T-helper 2 cell treated with Interferon-gamma antibody and Interleukin-4, amounts not matched to agents 5 μg/mL and 100 μg/mL, for 36 hours (primary cell): ENCODE measurements around the gene OMA1.
A peak's percentile ranks its signal among the peaks of the same experiment; 100 is the strongest.

ENCODE experiments used
- DNase-seq: peaks from one replicate; pipeline ENCODE4 v3.0.0; 2021; ENCODE audit warnings: low spot score
- H3K27ac Mint-ChIP-seq: one replicate; pipeline ENCODE4 v1.8.0; 2021; ENCODE audit warnings: mild to moderate bottlenecking, mixed read lengths
- H3K27me3 Mint-ChIP-seq: one replicate; pipeline ENCODE4 v1.8.0; 2021; ENCODE audit warnings: low read depth, mixed read lengths
- H3K36me3 Mint-ChIP-seq: one replicate; pipeline ENCODE4 v1.8.0; 2021; ENCODE audit warnings: low read depth, mixed read lengths
- H3K4me1 Mint-ChIP-seq: one replicate; pipeline ENCODE4 v1.8.0; 2021; ENCODE audit warnings: low read depth, mixed read lengths
- H3K4me3 Mint-ChIP-seq: one replicate; pipeline ENCODE4 v1.8.0; 2022; ENCODE audit warnings: mild to moderate bottlenecking, moderate library complexity, mixed read lengths
- H3K9me3 Mint-ChIP-seq: one replicate; pipeline ENCODE4 v1.8.0; 2021; ENCODE audit warnings: mixed read lengths

Gene OMA1

DNA sequence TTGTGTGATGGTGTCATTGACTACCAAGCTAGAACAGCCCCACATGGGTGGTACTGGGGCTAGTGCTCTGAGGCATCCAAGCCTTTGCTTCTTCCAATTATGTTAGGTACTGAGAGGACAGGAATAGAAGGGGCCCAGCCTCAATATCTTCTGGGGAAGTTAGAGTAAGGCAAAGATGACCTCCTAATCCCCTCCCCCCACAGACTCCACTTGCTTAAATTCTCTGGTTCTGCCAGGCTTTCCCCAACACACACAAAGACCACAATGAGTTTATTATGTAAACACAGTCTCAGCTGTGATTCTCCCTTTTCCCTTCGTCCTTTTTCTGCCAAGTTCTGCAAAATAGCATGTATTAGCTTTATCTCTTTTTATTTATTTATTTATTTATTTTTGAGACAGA lies 33.7 kb upstream of the OMA1 start:
- no peaks in the 10 kb centered on the region for H3K9me3 Mint-ChIP-seq
- no peak for DNase-seq
- H3K4me3 Mint-ChIP-seq = no peak overlapping the region
- H3K4me1 Mint-ChIP-seq = peaks cover 26% of the 10 kb centered on the region
- no peak overlapping the region for H3K27ac Mint-ChIP-seq
- no peaks in the 10 kb centered on the region for H3K36me3 Mint-ChIP-seq
- H3K27me3 Mint-ChIP-seq = peaks cover 52% of the 10 kb centered on the region

GRCh38 chr1:58577654-58578030 lies 31.1 kb upstream of the OMA1 start:
- Mint-ChIP-seq H3K9me3 (no peaks in the 10 kb centered on the region), H3K27ac (no peak overlapping the region), H3K36me3 (no peaks in the 10 kb centered on the region), H3K27me3 (peaks cover 66% of the 10 kb centered on the region), H3K4me1 (peaks cover 30% of the 10 kb centered on the region), H3K4me3 (peak overlapping the region; percentile 57)
- DNase-seq = no peak

DNA sequence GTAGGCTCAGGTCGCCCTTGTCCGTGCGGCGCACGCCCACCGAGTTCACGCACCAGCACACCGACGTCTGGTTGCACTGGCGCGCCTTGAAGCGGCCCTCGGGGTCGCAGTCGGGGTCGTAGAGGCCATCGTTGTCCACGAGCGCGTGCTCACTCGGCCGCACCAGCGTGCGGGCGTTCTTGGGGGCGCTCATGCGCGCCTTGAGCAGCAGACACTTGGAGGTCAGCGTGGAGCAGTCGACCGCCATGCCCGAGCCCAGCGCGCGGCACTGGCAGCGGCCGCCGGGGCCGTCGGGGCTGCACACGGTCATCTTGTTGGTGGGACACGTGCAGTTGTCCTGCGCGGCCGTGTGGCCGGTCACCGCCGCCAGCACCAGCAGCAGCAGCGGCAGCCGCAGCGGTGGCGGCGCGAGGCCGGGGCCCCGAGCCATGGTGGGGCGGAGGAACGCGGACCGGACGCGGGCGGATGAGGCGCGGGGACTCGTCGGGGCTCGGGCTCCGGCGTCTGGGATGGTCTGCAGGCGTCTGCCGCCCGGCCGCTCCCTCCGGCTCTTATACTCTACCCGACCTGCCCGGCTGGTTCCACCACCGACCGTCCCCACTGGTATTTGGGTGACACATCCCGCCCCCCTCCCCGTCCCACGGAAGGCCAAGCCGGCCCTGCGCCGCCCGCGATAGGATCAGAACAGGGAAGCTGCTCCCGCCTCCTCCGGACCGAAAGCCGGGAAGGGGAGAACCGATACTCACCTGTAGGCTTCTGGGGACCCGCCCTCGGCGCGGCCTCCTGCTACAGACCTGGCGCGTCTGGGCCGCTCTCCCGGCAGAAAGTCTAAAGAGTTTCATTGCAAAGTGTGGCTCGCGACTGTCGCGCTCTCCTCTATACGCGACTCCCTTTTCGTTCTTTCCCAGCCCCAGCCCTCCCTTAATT lies 30.5 kb upstream of the OMA1 start, which contains the start of gene TACSTD2:
Gene TACSTD2 (minus strand): TSS at position 526 of the 927 bp plus-strand sequence. CDS start 96 bp downstream, at position 430.
- Mint-ChIP-seq H3K9me3 (no peaks in the 10 kb centered on the region), H3K27ac (no peak within 1 kb of the TSS), H3K36me3 (no peaks in the 10 kb centered on the region), H3K4me3 (peak within 1 kb of the TSS; percentile 81), H3K4me1 (peaks cover 31% of the 10 kb centered on the region), H3K27me3 (peaks cover 72% of the 10 kb centered on the region)
- no peak for DNase-seq

DNA sequence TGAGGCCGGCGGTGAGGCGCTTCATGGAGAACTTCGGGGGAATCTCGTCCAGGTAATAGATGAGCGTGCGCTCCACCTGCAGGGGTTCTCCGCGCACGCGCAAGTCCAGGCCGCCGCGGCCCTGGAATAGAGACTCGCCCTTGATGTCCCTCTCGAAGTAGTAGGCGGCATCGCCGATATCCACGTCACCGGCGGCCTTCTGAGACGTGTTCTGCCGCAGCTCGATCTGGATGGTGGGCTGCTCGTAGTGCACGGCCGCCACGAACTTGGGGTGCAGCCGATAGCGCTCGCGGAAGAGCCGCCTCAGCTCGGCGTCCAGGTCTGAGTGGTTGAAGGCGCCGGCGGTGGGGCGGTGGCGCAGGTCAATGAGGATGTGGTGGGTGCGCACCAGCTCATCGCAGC lies 29.8 kb upstream of the OMA1 start:
- peak; percentile 16 for DNase-seq
- Mint-ChIP-seq H3K36me3 (no peaks in the 10 kb centered on the region), H3K4me3 (peak overlapping the region; percentile 81), H3K27me3 (peaks cover 78% of the 10 kb centered on the region), H3K27ac (no peak overlapping the region), H3K4me1 (peaks cover 31% of the 10 kb centered on the region), H3K9me3 (no peaks in the 10 kb centered on the region)

DNA sequence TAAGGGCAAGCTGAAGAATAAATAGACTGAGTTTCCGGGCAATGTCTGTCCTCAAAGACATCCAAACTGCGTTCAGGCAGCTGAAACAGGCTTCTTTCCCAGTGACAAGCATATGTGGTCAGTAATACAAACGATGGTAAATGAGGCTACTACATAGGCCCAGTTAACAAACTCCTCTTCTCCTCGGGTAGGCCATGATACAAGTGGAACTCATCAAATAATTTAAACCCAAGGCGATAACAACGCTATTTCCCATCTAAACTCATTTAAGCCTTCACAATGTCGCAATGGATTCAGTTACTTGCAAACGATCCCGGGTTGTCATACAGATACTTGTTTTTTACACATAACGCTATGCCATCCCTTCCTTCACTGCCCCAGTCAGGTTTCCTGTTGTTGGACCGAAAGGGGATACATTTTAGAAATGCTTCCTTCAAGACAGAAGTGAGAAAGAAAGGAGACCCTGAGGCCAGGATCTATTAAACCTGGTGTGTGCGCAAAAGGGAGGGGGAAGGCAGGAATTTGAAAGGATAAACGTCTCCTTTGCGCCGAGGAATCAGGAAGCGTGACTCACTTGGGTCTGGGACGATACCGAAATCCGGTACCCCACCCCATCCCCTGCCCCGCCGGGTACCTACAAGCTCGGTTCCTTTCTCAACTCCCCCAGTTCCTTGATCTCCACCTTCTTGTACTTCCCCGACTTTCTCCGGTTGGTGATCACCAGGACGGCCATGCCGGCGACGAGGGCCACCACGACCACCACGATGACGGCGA lies 29.2 kb upstream of the OMA1 start:
- H3K4me1 Mint-ChIP-seq = peaks cover 31% of the 10 kb centered on the region
- DNase-seq = no peak
- H3K27ac Mint-ChIP-seq = no peak overlapping the region
- H3K27me3 Mint-ChIP-seq = peaks cover 84% of the 10 kb centered on the region
- H3K9me3 Mint-ChIP-seq = no peaks in the 10 kb centered on the region
- H3K4me3 Mint-ChIP-seq = peak overlapping the region; percentile 81
- H3K36me3 Mint-ChIP-seq = no peaks in the 10 kb centered on the region

- Mint-ChIP-seq H3K4me3 (no peak overlapping the region), H3K27me3 (peaks cover 86% of the 10 kb centered on the region), H3K36me3 (no peaks in the 10 kb centered on the region), H3K27ac (no peak overlapping the region), H3K4me1 (peaks cover 31% of the 10 kb centered on the region), H3K9me3 (no peaks in the 10 kb centered on the region)
- DNase-seq = no peak
Measured at GRCh38 chr1:58574816-58575215, 28.3 kb upstream of the OMA1 start.

DNA sequence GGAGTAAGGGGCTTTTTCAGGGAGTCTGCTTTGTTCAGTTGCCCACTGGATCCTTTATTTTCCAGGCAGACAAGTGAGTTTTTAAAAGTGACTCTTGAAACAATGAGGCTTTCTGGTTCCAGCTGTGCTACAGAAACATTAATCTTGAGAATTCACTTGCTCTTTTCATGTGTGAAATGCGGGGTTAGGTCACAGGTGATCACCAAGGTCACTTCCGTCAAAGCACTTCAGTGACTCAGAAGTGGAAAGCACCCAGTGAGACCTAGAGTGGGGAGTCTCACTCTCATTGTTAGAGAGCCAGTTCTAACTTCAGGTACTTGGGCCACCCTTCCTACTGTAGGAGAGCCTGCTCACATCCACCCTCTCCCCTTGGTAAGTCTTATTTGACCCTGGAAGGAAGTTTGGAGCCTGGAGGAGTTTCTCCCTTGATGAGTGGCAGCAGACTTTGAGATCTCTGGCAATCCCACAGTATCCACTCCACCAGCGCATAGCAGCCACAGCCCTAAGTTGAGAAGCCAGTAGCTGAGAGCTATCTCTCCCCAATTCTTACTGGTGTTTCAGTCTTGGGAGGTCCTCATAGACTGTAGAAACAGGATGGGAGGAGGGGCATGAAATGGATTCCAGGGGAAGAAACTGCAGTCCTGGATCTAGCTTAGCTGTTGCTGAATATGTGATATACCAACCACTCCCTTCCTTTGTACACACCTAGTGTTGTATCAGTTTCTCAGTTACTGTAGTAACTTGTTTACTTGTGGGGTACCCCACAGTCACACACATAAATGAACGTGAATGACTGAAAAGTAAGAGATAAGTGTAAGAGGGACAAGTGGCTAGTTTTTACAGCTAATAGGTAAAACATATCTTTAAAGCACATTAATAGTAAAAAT lies 27.4 kb upstream of the OMA1 start:
- DNase-seq = peak; percentile 71
- H3K27ac Mint-ChIP-seq = no peak overlapping the region
- no peaks in the 10 kb centered on the region for H3K9me3 Mint-ChIP-seq
- H3K36me3 Mint-ChIP-seq = no peaks in the 10 kb centered on the region
- peaks cover 86% of the 10 kb centered on the region for H3K27me3 Mint-ChIP-seq
- peaks cover 31% of the 10 kb centered on the region for H3K4me1 Mint-ChIP-seq
- H3K4me3 Mint-ChIP-seq = peak overlapping the region; percentile 44

- no peak for DNase-seq
- Mint-ChIP-seq H3K27ac (no peak overlapping the region), H3K4me3 (no peak overlapping the region), H3K9me3 (no peaks in the 10 kb centered on the region), H3K27me3 (peaks cover 88% of the 10 kb centered on the region), H3K4me1 (peaks cover 30% of the 10 kb centered on the region), H3K36me3 (no peaks in the 10 kb centered on the region)
Measured at GRCh38 chr1:58573138-58573537, 26.6 kb upstream of the OMA1 start.

GRCh38 chr1:58572690-58573089 lies 26.2 kb upstream of the OMA1 start:
- Mint-ChIP-seq H3K27me3 (peaks cover 84% of the 10 kb centered on the region), H3K36me3 (no peaks in the 10 kb centered on the region), H3K4me1 (peaks cover 26% of the 10 kb centered on the region), H3K9me3 (no peaks in the 10 kb centered on the region), H3K4me3 (no peak overlapping the region), H3K27ac (no peak overlapping the region)
- no peak for DNase-seq

DNA sequence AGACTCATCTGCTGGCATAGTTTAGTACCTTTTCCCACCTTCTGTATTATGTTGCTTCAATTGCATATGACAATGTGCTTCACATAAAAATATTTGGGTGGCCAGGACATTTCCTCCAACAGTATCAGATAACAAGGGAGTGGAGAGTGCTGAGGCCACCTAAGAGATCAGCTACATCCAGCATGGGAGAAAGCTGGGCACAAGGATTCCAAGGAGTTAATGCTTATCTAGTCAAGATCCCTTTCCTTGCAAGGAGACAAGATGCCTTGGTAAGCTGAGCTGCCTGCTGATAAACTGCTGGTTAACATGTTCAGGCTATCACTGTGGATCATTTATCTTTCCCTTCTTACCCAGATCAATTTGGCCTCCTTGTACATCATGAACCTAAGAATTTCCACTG lies 25.1 kb upstream of the OMA1 start:
- Mint-ChIP-seq H3K4me1 (peaks cover 23% of the 10 kb centered on the region), H3K4me3 (no peak overlapping the region), H3K36me3 (no peaks in the 10 kb centered on the region), H3K27ac (no peak overlapping the region), H3K9me3 (no peaks in the 10 kb centered on the region), H3K27me3 (peaks cover 85% of the 10 kb centered on the region)
- DNase-seq = no peak

DNA sequence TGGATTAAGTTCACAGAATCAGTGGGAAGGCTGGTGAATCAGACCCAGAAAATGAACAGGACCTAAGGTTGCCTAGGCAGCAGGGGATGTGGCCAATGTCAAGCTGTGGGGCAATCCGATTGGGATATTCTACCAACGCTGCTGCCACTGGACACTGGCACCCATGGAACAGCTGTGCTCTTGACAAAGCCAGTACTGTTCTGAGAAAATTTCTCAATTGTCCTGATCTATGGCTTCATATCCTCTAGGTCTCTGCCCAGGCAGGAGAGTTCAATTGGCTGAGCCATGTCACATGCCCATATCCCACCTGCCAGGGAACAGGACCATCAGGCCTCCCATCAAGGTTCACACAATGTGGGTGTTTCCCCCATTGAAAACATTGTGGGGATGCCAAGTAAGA lies 24.3 kb upstream of the OMA1 start:
- no peaks in the 10 kb centered on the region for H3K36me3 Mint-ChIP-seq
- H3K4me3 Mint-ChIP-seq = no peak overlapping the region
- H3K9me3 Mint-ChIP-seq = no peaks in the 10 kb centered on the region
- H3K27ac Mint-ChIP-seq = no peak overlapping the region
- peaks cover 21% of the 10 kb centered on the region for H3K4me1 Mint-ChIP-seq
- no peak for DNase-seq
- peaks cover 82% of the 10 kb centered on the region for H3K27me3 Mint-ChIP-seq

DNA sequence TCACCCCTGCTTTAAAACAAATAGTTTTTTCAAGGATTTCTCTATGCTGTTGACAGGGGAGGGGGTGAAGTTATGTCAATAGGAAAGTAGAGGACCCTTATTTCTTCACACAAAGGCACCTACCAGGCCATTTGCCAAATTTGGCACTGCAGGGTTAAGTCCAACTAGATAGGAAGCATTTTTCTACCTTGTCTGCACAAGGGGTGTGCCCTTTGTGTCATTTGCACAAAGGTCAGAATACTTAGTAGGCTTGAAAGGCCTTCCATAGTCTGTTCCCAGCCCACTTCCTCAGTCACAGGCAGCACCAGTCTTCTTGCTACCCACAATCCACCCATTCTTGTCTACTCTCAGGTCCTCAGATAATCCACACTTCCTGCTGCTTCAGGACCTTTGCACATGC lies 23.6 kb upstream of the OMA1 start:
- no peak for DNase-seq
- Mint-ChIP-seq H3K4me3 (no peak overlapping the region), H3K9me3 (no peaks in the 10 kb centered on the region), H3K27me3 (peaks cover 79% of the 10 kb centered on the region), H3K27ac (no peak overlapping the region), H3K36me3 (no peaks in the 10 kb centered on the region), H3K4me1 (peaks cover 18% of the 10 kb centered on the region)

DNA sequence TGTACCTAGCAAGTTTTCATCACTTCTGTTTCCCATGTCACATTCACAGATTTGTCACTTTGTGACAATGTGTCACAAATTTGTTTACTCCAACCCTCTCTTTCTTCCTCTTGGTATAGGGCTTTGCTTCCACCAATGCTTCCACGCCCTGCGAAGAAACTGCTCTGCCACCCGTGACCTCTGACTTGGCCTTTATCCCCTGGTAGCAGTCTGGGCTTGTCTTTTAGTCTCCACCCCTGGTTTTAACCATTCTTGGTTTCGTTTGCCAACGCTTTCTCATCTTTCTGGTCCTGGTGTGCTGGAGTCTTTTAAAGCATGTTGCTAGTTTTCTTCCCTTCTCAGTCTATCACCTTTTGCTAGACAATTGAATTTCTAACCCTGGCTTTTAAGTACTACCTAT lies 22.4 kb upstream of the OMA1 start:
- no peaks in the 10 kb centered on the region for H3K36me3 Mint-ChIP-seq
- no peaks in the 10 kb centered on the region for H3K9me3 Mint-ChIP-seq
- no peak overlapping the region for H3K4me3 Mint-ChIP-seq
- DNase-seq = no peak
- peaks cover 72% of the 10 kb centered on the region for H3K27me3 Mint-ChIP-seq
- peaks cover 12% of the 10 kb centered on the region for H3K4me1 Mint-ChIP-seq
- H3K27ac Mint-ChIP-seq = no peak overlapping the region
